GM12801 (cell line): ENCODE measurements around the gene VWA5B2.

Experiments
- TF ChIP-seq, protein P1 (sequence below): IDR thresholded peaks from one replicate; pipeline ENCODE4 v1.5.1; 2011; ENCODE audit warnings: control low read depth; ENCODE audit not compliant: insufficient read length; ENCODE audit errors: extremely low read depth

Gene VWA5B2

GRCh38 chr3:184227481-184227935, 1.9 kb upstream of the VWA5B2 start:
- TF ChIP-seq, protein P1, sequence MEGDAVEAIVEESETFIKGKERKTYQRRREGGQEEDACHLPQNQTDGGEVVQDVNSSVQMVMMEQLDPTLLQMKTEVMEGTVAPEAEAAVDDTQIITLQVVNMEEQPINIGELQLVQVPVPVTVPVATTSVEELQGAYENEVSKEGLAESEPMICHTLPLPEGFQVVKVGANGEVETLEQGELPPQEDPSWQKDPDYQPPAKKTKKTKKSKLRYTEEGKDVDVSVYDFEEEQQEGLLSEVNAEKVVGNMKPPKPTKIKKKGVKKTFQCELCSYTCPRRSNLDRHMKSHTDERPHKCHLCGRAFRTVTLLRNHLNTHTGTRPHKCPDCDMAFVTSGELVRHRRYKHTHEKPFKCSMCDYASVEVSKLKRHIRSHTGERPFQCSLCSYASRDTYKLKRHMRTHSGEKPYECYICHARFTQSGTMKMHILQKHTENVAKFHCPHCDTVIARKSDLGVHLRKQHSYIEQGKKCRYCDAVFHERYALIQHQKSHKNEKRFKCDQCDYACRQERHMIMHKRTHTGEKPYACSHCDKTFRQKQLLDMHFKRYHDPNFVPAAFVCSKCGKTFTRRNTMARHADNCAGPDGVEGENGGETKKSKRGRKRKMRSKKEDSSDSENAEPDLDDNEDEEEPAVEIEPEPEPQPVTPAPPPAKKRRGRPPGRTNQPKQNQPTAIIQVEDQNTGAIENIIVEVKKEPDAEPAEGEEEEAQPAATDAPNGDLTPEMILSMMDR: no peak

- TF ChIP-seq, protein P1: no peak
Measured at GRCh38 chr3:184228376-184229137, 828 bp upstream of the VWA5B2 start.

- TF ChIP-seq, protein P1: no peak
Measured at GRCh38 chr3:184230081-184230602, 757 bp downstream of the VWA5B2 start.

DNA sequence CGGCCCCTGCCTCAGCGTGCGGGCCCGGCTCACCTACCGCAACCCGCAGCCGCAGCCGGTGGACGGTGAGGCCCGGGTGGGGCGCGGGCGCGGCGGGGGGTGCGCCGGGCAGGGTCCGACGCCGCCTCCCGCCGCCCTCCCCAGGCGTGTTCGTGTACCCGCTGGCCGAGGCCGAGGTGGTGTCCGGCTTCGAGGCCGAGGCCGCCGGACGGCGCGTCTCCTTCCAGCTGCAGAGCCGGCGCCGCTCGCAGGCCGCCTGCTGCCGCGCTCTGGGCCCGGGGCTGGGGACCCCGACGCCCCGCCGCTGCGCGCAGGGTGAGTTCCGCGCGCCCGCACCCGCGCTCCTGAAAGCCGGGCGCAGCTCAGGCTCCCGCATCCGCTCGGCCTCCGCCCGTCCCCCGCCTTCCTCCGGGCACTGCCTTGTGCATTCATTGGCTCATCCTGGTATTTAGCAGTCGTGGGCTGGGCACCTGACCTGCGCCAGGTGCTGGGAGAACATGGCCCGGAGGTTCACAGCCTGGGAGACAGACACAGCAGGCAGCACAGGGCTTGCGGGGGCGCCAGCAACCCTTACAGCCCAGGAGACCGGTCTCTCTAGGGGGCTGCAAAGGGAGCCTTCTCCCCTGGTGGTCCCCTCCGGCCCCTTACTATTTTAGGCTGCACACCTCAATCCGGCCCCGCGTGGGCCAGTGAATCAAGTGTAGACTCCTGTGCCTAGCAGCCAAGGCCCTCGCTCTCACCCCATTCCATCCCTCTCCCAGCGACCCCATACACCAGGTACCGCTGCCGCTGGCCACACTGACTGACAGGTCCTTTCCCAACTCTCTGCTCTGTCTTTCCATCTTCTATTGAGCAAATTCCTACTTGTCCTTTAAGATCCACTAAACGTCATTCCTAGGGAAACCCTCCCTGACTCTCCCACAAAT, 1.5 kb downstream of the VWA5B2 start:
- TF ChIP-seq, protein P1: no peak

GRCh38 chr3:184231671-184232070, 2.3 kb downstream of the VWA5B2 start:
- TF ChIP-seq, protein P1: no peak

DNA sequence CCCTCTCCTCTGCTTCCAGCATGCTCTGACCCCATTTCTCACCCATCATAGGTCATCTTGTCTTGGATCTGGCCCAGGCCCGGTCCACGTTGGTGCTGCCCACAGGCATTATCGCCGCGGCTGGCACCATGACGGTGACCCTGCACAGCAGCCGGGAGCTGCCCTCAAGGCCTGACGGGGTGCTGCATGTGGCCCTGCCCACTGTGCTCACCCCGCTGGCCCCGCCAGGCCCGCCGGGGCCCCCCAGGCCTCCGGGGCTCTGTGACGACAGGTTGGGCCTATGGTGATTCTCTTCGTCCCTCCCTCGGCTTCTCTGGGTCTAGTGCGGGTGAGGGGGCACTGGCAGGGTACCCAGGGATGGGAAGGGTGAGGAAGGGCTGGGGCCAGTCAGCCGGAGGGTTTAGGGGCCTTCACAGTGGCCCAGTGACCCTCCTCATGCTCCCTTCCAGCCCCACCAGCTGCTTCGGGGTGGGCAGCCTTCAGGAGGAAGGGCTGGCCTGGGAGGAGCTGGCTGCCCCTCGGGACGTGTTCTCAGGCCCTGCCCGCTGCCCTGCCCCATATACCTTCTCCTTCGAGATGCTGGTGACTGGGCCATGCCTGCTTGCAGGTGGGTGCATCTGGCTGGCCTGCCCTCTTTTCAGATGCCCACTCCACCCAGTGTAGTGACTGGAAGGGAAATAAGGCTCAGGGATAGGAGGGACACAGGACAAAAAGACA, 3.9 kb downstream of the VWA5B2 start:
- TF ChIP-seq, protein P1: no peak
